Endothelial cell of umbilical vein (primary cell): ENCODE results near the gene KLK5. TPM values are rescaled to one million over a fixed set of nuclear protein-coding genes. Genes with fewer than 3 reads are reported as not detected.

ENCODE experiments used
- BruUV-seq: library from RNA; stranded (reverse); fragments of 400-500 nt; replicated peaks from 2 replicates; lab custom pipeline; 2021; lab: Mats Ljungman, UMichigan
- CTCF ChIA-PET: fragments of 300-600, 350-600 bp; sonication (Branson Sonifier 250); formaldehyde crosslinking; loops from one replicate; lab custom pipeline; 2021; ENCODE audit warnings: antibody characterized with exemption, inconsistent platforms; lab: Charles Lee
- POLR2A ChIA-PET: fragments of 300-600, 350-600 bp; sonication (Branson Sonifier 250); formaldehyde crosslinking; loops from one replicate; lab custom pipeline; 2021; ENCODE audit warnings: antibody characterized with exemption, inconsistent platforms; lab: Charles Lee
- DNase-seq: peaks from one replicate; pipeline ENCODE4 v3.0.0-alpha.2; 2011; ENCODE audit warnings: low read depth, low spot score
- FAIRE-seq: peaks from 2 replicates; lab custom pipeline; 2011; peaks lifted over from hg19 to GRCh38; lab: Jason Lieb, UNC
- H2AFZ ChIP-seq: 2 replicates; pipeline ENCODE4 v1.6.0; 2012; ENCODE audit warnings: low read depth, low read length, control low read depth, inconsistent platforms
- H3K27ac ChIP-seq: 2 replicates; pipeline ENCODE4 v1.5.1; 2011; ENCODE audit warnings: low read depth, mild to moderate bottlenecking, control low read depth, low read length, moderate library complexity; ENCODE audit not compliant: insufficient read depth
- H3K27me3 ChIP-seq, 2 experiments: 2 replicates each; pipeline versions ENCODE4 v1.6.0 to v1.6.1; 2011; ENCODE audit warnings: low read length in 2 of 2, mixed read lengths in 1 of 2; ENCODE audit not compliant: control insufficient read depth in 2 of 2, insufficient read depth in 2 of 2
- H3K36me3 ChIP-seq, 2 experiments: 2 replicates in 1 of 2; 3 replicates in 1 of 2; pipeline ENCODE4 v1.5.1; 2011; ENCODE audit warnings: low read length in 2 of 2, mild to moderate bottlenecking in 1 of 2, moderate library complexity in 1 of 2; ENCODE audit not compliant: control insufficient read depth in 2 of 2, insufficient read depth in 2 of 2; ENCODE audit errors: extremely low read depth in 1 of 2
- H3K4me1 ChIP-seq: 3 replicates; pipeline ENCODE4 v1.5.1; 2011; ENCODE audit warnings: mild to moderate bottlenecking, low read length; ENCODE audit not compliant: control insufficient read depth, insufficient read depth; ENCODE audit errors: extremely low read depth
- H3K4me2 ChIP-seq: 2 replicates; pipeline ENCODE4 v1.6.1; 2011; ENCODE audit warnings: low read length, control low read depth, mixed read lengths; ENCODE audit not compliant: insufficient read depth
- H3K4me3 ChIP-seq, 3 experiments: fragments of 200-600 bp in 1 of 3; sonication (generic), shearing (Covaris generic) in 1 of 3; replicated peaks in 1 of 3; 2 replicates each; pipeline ENCODE4 v1.5.1; 2011 to 2016; ENCODE audit warnings: control low read depth in 3 of 3, low read length in 3 of 3, mild to moderate bottlenecking in 2 of 3, inconsistent platforms in 1 of 3, low read depth in 1 of 3, moderate library complexity in 1 of 3; ENCODE audit not compliant: insufficient read depth in 1 of 3
- H3K79me2 ChIP-seq: 2 replicates; pipeline ENCODE4 v1.6.0; 2012; ENCODE audit warnings: low read length, inconsistent platforms; ENCODE audit not compliant: control insufficient read depth, insufficient read depth
- H3K9ac ChIP-seq: replicated peaks from 2 replicates; pipeline ENCODE3; 2011; ENCODE audit warnings: low read length, control low read depth; ENCODE audit not compliant: insufficient read depth; ENCODE audit errors: extremely low read depth
- H3K9me1 ChIP-seq: replicated peaks from 3 replicates; pipeline ENCODE4 v1.6.0; 2011; ENCODE audit warnings: mild to moderate bottlenecking, low read length; ENCODE audit not compliant: control insufficient read depth, insufficient read depth; ENCODE audit errors: extremely low read depth
- H3K9me3 ChIP-seq: replicated peaks from 2 replicates; pipeline ENCODE4 v1.5.1; 2012; ENCODE audit warnings: low read length, inconsistent platforms; ENCODE audit not compliant: control insufficient read depth, insufficient read depth
- H4K20me1 ChIP-seq: replicated peaks from 2 replicates; pipeline ENCODE3; 2011; ENCODE audit warnings: mild to moderate bottlenecking, low read length; ENCODE audit not compliant: control insufficient read depth, insufficient read depth; ENCODE audit errors: extremely low read depth
- CTCF ChIP-seq, 2 donors: IDR thresholded peaks; 1 replicate in 1 of 2; 2 replicates in 1 of 2; pipeline ENCODE4 v1.5.1; 2011; ENCODE audit warnings: low read length in 2 of 2, mild to moderate bottlenecking in 2 of 2, moderate library complexity in 2 of 2, control low read depth in 1 of 2, inconsistent platforms in 1 of 2, low read depth in 1 of 2; ENCODE audit not compliant: insufficient read depth in 1 of 2; ENCODE audit errors: extremely low read depth in 1 of 2
- EZH2 ChIP-seq: IDR thresholded peaks from 2 replicates; pipeline ENCODE4 v1.6.1; 2012; ENCODE audit warnings: borderline replicate concordance, low read depth, mild to moderate bottlenecking, moderate library complexity, low read length, inconsistent platforms; ENCODE audit not compliant: severe bottlenecking
- dilution Hi-C: fragments of 300-500 bp; cut with MboI; formaldehyde crosslinking; loops from one replicate; pipeline ENCODE4 v1.15.0; 2019; ENCODE audit warnings: low sequenced_read_pairs; ENCODE audit not compliant: extremely low pct_ligation_motif_present
- intact Hi-C: fragments of 100-400 bp; cut with micrococcal nuclease; formaldehyde crosslinking; loops from one replicate; pipeline ENCODE4 v1.10.0; 2022
- polyA plus RNA-seq, 4 experiments: library from polyadenylated mRNA; depleted of rRNA in 3 of 4; stranded (reverse) in 3 of 4; unstranded in 1 of 4; fragments of >200 nt; gene quantifications; 2 replicates each; pipeline versions ENCODE4 v1.2.1 to v1.2.3, GENCODE V29; 2011 to 2012; ENCODE audit warnings: missing spikeins in 1 of 4
- total RNA-seq: library from RNA; stranded (reverse); gene quantifications from 2 replicates; pipeline ENCODE4 v1.2.3, GENCODE V29; 2021

Gene KLK5
- total and polyA plus RNA-seq, 2 donors (not counting 3 experiments of a cell fraction or from before 2014, with no cell fraction given) = not detected

- H3K4me1 ChIP-seq = no peaks in the 10 kb centered on the region
- FAIRE-seq = no peak
- DNase-seq = no peak
- H3K36me3 ChIP-seq = no peaks in the 10 kb centered on the region
- H3K79me2 ChIP-seq = no peaks in the 10 kb centered on the region
- H3K9me1 ChIP-seq = no peaks in the 10 kb centered on the region
- BruUV-seq = no TSS peak
- H3K27me3 ChIP-seq = peaks cover 18 to 24% of the 10 kb centered on the region in 2 experiments
- H3K9ac ChIP-seq = no peak overlapping the region
- no peak overlapping the region for H3K4me2 ChIP-seq
- H4K20me1 ChIP-seq = no peaks in the 10 kb centered on the region
- no peak overlapping the region for H3K4me3 ChIP-seq
- H2AFZ ChIP-seq = no peak overlapping the region
- no peak overlapping the region for H3K27ac ChIP-seq
- no peak for TF ChIP-seq CTCF (IDR thresholded peaks at IDR 0.05; ENCODE audit: extremely low read depth in 1 of 2, insufficient read depth in 1 of 2, low read depth in 1 of 2, low read length in 2 of 2)
- TF ChIP-seq EZH2 = peak; percentile 50
- H3K9me3 ChIP-seq = no peaks in the 10 kb centered on the region
- intact Hi-C loops (loop anchor here (10.0 kb wide), 1 partner anchor 1182 kb away; the partner anchor contains the start of gene ZNF841), dilution Hi-C loops (no loop called here)
- POLR2A ChIA-PET = no interaction called here
- CTCF ChIA-PET = interaction anchor here (0.8 kb wide), 1 partner anchor 9 kb away, joined by 3 read pairs; no protein-coding TSS in a partner anchor
Measured at GRCh38 chr19:50912727-50913716, 39.8 kb downstream of the KLK5 start.
